Nephron progenitor cell (in vitro differentiated cells): Measurements from ENCODE around the gene IRF2BP2.

Experiments used
- DNase-seq: peaks from one replicate; pipeline ENCODE4 v3.0.0; 2021
- H3K27ac Mint-ChIP-seq: 2 replicates; pipeline ENCODE4 v1.8.0; 2021; ENCODE audit warnings: mild to moderate bottlenecking, moderate library complexity, mixed read lengths
- H3K27me3 Mint-ChIP-seq: 2 replicates; pipeline ENCODE4 v1.8.0; 2021; ENCODE audit warnings: mild to moderate bottlenecking, low read depth, mixed read lengths; ENCODE audit not compliant: poor library complexity
- H3K36me3 Mint-ChIP-seq: 2 replicates; pipeline ENCODE4 v1.8.0; 2021; ENCODE audit warnings: low read depth, mixed read lengths
- H3K4me1 Mint-ChIP-seq: 2 replicates; pipeline ENCODE4 v1.8.0; 2021; ENCODE audit warnings: mixed read lengths
- H3K4me3 Mint-ChIP-seq: 2 replicates; pipeline ENCODE4 v1.8.0; 2021; ENCODE audit warnings: mild to moderate bottlenecking, moderate library complexity, mixed read lengths
- H3K9me3 Mint-ChIP-seq: 2 replicates; pipeline ENCODE4 v1.8.0; 2021; ENCODE audit warnings: mild to moderate bottlenecking, moderate library complexity, mixed read lengths
- CTCF ChIP-seq: fragments of 200-600 bp; sonication (generic); IDR thresholded peaks from 2 replicates; pipeline ENCODE4 v1.5.0; 2021; ENCODE audit warnings: antibody characterized with exemption

Gene IRF2BP2

GRCh38 chr1:234602334-234603220 is 7.4 kb downstream of the IRF2BP2 start:
- Mint-ChIP-seq H3K27me3 (peaks cover 2% of the 10 kb centered on the region), H3K4me1 (peaks cover 84% of the 10 kb centered on the region), H3K36me3 (peaks cover 48% of the 10 kb centered on the region), H3K4me3 (peak overlapping the region; percentile 89), H3K9me3 (no peaks in the 10 kb centered on the region), H3K27ac (peak overlapping the region; percentile 89)
- no peak for DNase-seq
- no peak for TF ChIP-seq CTCF

GRCh38 chr1:234601301-234602017 is 8.5 kb downstream of the IRF2BP2 start:
- DNase-seq, result no peak
- Mint-ChIP-seq H3K27ac (peak overlapping the region; percentile 96), H3K9me3 (peaks cover under 1% of the 10 kb centered on the region), H3K4me3 (peak overlapping the region; percentile 79), H3K36me3 (peaks cover 45% of the 10 kb centered on the region), H3K4me1 (peaks cover 73% of the 10 kb centered on the region), H3K27me3 (no peaks in the 10 kb centered on the region)
- TF ChIP-seq CTCF, result no peak

GRCh38 chr1:234600418-234601281 is 9.3 kb downstream of the IRF2BP2 start:
- H3K9me3 Mint-ChIP-seq, result peaks cover 8% of the 10 kb centered on the region
- TF ChIP-seq CTCF, result no peak
- peaks cover 66% of the 10 kb centered on the region for H3K4me1 Mint-ChIP-seq
- H3K36me3 Mint-ChIP-seq, result peaks cover 45% of the 10 kb centered on the region
- H3K27ac Mint-ChIP-seq, result peak overlapping the region; percentile 96
- no peaks in the 10 kb centered on the region for H3K27me3 Mint-ChIP-seq
- no peak for DNase-seq
- peak overlapping the region; percentile 79 for H3K4me3 Mint-ChIP-seq

- Mint-ChIP-seq H3K4me3 (peak overlapping the region; percentile 80), H3K27me3 (no peaks in the 10 kb centered on the region), H3K4me1 (peaks cover 61% of the 10 kb centered on the region), H3K9me3 (peaks cover 17% of the 10 kb centered on the region), H3K27ac (peak overlapping the region; percentile 96), H3K36me3 (peaks cover 42% of the 10 kb centered on the region)
- no peak for TF ChIP-seq CTCF
- peak; percentile 90 for DNase-seq
Observed at GRCh38 chr1:234599617-234600417, 10.2 kb downstream of the IRF2BP2 start.

- peaks cover 56% of the 10 kb centered on the region for H3K4me1 Mint-ChIP-seq
- no peak for TF ChIP-seq CTCF
- peaks cover 42% of the 10 kb centered on the region for H3K36me3 Mint-ChIP-seq
- peaks cover 24% of the 10 kb centered on the region for H3K9me3 Mint-ChIP-seq
- H3K4me3 Mint-ChIP-seq, result peak overlapping the region; percentile 80
- H3K27me3 Mint-ChIP-seq, result peaks cover 5% of the 10 kb centered on the region
- no peak for DNase-seq
- H3K27ac Mint-ChIP-seq, result peak overlapping the region; percentile 72
Observed at GRCh38 chr1:234598974-234599616, 10.9 kb downstream of the IRF2BP2 start.
